Bronchial epithelial cell (primary cell): ENCODE data around the gene PRKAR2B. TPM values are rescaled to one million over a fixed set of nuclear protein-coding genes. Genes with fewer than 3 reads are reported as not detected.

Source experiments
- DNase-seq: peaks from one replicate; pipeline ENCODE4 v3.0.0-alpha.2; 2010; ENCODE audit warnings: low read depth
- FAIRE-seq: peaks from 2 replicates; lab custom pipeline; 2011; peaks lifted over from hg19 to GRCh38; lab: Jason Lieb, UNC
- H3K27me3 ChIP-seq: 2 replicates; pipeline ENCODE4 v1.5.1; 2011; ENCODE audit warnings: low read length; ENCODE audit not compliant: control insufficient read depth, insufficient read depth
- H3K36me3 ChIP-seq: 2 replicates; pipeline ENCODE4 v1.5.1; 2011; ENCODE audit warnings: low read length; ENCODE audit not compliant: control insufficient read depth, insufficient read depth
- H3K4me3 ChIP-seq: 2 replicates; pipeline ENCODE4 v1.5.1; 2011; ENCODE audit warnings: mild to moderate bottlenecking, low read depth, low read length, control low read depth
- CTCF ChIP-seq: IDR thresholded peaks from 2 replicates; pipeline ENCODE4 v1.5.1; 2011; ENCODE audit warnings: mild to moderate bottlenecking, moderate library complexity, low read length, control low read depth, inconsistent platforms; ENCODE audit not compliant: insufficient read depth, severe bottlenecking
- total RNA-seq: library from RNA; depleted of rRNA; stranded (reverse); fragments of >200 nt; gene quantifications from 2 replicates; pipeline ENCODE4 v1.2.1, GENCODE V29; 2014

The PRKAR2B gene
- total RNA-seq, 1 donor from 2014 or later: 0.26 TPM

GRCh38 chr7:107100824-107101223, 56.3 kb downstream of the PRKAR2B start:
- no peak for DNase-seq
- FAIRE-seq: no peak
- no peak overlapping the region for H3K4me3 ChIP-seq
- H3K27me3 ChIP-seq: no peaks in the 10 kb centered on the region
- H3K36me3 ChIP-seq: no peaks in the 10 kb centered on the region
- no peak for TF ChIP-seq CTCF

GRCh38 chr7:107103369-107103768, 58.9 kb downstream of the PRKAR2B start:
- TF ChIP-seq CTCF: no peak
- Histone ChIP-seq H3K27me3 (no peaks in the 10 kb centered on the region), H3K36me3 (no peaks in the 10 kb centered on the region), H3K4me3 (no peak overlapping the region)
- no peak for FAIRE-seq
- DNase-seq: peak; percentile 63

GRCh38 chr7:107104801-107105200, 60.3 kb downstream of the PRKAR2B start:
- no peak for TF ChIP-seq CTCF
- DNase-seq (no peak), FAIRE-seq (no peak)
- H3K4me3 ChIP-seq: no peak overlapping the region
- no peaks in the 10 kb centered on the region for H3K36me3 ChIP-seq
- H3K27me3 ChIP-seq: no peaks in the 10 kb centered on the region

GRCh38 chr7:107105591-107106245, 61.2 kb downstream of the PRKAR2B start:
- no peaks in the 10 kb centered on the region for H3K36me3 ChIP-seq
- DNase-seq (no peak), FAIRE-seq (no peak)
- no peaks in the 10 kb centered on the region for H3K27me3 ChIP-seq
- TF ChIP-seq CTCF: no peak
- H3K4me3 ChIP-seq: no peak overlapping the region

GRCh38 chr7:107108793-107109371, 64.4 kb downstream of the PRKAR2B start:
- no peak for FAIRE-seq
- Histone ChIP-seq H3K36me3 (no peaks in the 10 kb centered on the region), H3K4me3 (no peak overlapping the region), H3K27me3 (no peaks in the 10 kb centered on the region)
- no peak for TF ChIP-seq CTCF
- DNase-seq: no peak
